Measurements from ENCODE around the gene KCNE3.
A peak's percentile ranks its signal among the peaks of the same experiment; 100 is the strongest.
"Not testable (repeated sequence)": the region's sequence is repeated elsewhere in the genome, so short reads cannot be mapped to it uniquely, and the experiment has no call there.

Gene KCNE3

GRCh38 chr11:74449369-74449931 lies 17.9 kb downstream of the KCNE3 start:
- DNase-seq: peak; percentile 63
- in situ Hi-C loops (cut with HindIII; ENCODE audit: low pct_ligation_motif_present, low pct_unique_long_range_greater_than_20kb, low sequenced_read_pairs): no loop called here

- in situ Hi-C loops (cut with HindIII; ENCODE audit: low pct_ligation_motif_present, low pct_unique_long_range_greater_than_20kb, low sequenced_read_pairs): no loop called here
- DNase-seq: no peak
Observed at GRCh38 chr11:74447720-74448119, 19.6 kb downstream of the KCNE3 start.

GRCh38 chr11:74446532-74446938 lies 20.8 kb downstream of the KCNE3 start:
- DNase-seq: no peak
- in situ Hi-C loops (cut with HindIII; ENCODE audit: low pct_ligation_motif_present, low pct_unique_long_range_greater_than_20kb, low sequenced_read_pairs): no loop called here

- no peak for DNase-seq
- in situ Hi-C loops (cut with HindIII; ENCODE audit: low pct_ligation_motif_present, low pct_unique_long_range_greater_than_20kb, low sequenced_read_pairs): no loop called here
Observed at GRCh38 chr11:74444173-74444826, 23.0 kb downstream of the KCNE3 start.

GRCh38 chr11:74443071-74443864 lies 24.1 kb downstream of the KCNE3 start:
- no peak for DNase-seq
- in situ Hi-C loops (cut with HindIII; ENCODE audit: low pct_ligation_motif_present, low pct_unique_long_range_greater_than_20kb, low sequenced_read_pairs): no loop called here

- in situ Hi-C loops (cut with HindIII; ENCODE audit: low pct_ligation_motif_present, low pct_unique_long_range_greater_than_20kb, low sequenced_read_pairs): no loop called here
- no peak for DNase-seq
Observed at GRCh38 chr11:74442636-74443035, 24.7 kb downstream of the KCNE3 start.

GRCh38 chr11:74438681-74439080 lies 28.7 kb downstream of the KCNE3 start:
- no peak for DNase-seq
- in situ Hi-C loops (cut with HindIII; ENCODE audit: low pct_ligation_motif_present, low pct_unique_long_range_greater_than_20kb, low sequenced_read_pairs): no loop called here

- in situ Hi-C loops (cut with HindIII; ENCODE audit: low pct_ligation_motif_present, low pct_unique_long_range_greater_than_20kb, low sequenced_read_pairs): no loop called here
- DNase-seq: no peak
Observed at GRCh38 chr11:74437441-74438042, 29.8 kb downstream of the KCNE3 start.

GRCh38 chr11:74434528-74434927 lies 32.8 kb downstream of the KCNE3 start:
- no peak for DNase-seq
- in situ Hi-C loops (cut with HindIII; ENCODE audit: low pct_ligation_motif_present, low pct_unique_long_range_greater_than_20kb, low sequenced_read_pairs): no loop called here

- in situ Hi-C loops (cut with HindIII; ENCODE audit: low pct_ligation_motif_present, low pct_unique_long_range_greater_than_20kb, low sequenced_read_pairs): no loop called here
- no peak for DNase-seq
Observed at GRCh38 chr11:74429205-74429604, 38.1 kb downstream of the KCNE3 start.

- no peak for DNase-seq
- in situ Hi-C loops (cut with HindIII; ENCODE audit: low pct_ligation_motif_present, low pct_unique_long_range_greater_than_20kb, low sequenced_read_pairs): no loop called here
Observed at GRCh38 chr11:74427384-74427886, 39.9 kb downstream of the KCNE3 start.

- DNase-seq: no peak
- in situ Hi-C loops (cut with HindIII; ENCODE audit: low pct_ligation_motif_present, low pct_unique_long_range_greater_than_20kb, low sequenced_read_pairs): no loop called here
Observed at GRCh38 chr11:74425100-74425499, 42.2 kb downstream of the KCNE3 start.

GRCh38 chr11:74418509-74418895 lies 48.8 kb downstream of the KCNE3 start:
- in situ Hi-C loops (cut with HindIII; ENCODE audit: low pct_ligation_motif_present, low pct_unique_long_range_greater_than_20kb, low sequenced_read_pairs): no loop called here

GRCh38 chr11:74417860-74418508 lies 49.4 kb downstream of the KCNE3 start:
- in situ Hi-C loops (cut with HindIII; ENCODE audit: low pct_ligation_motif_present, low pct_unique_long_range_greater_than_20kb, low sequenced_read_pairs): no loop called here
- DNase-seq: peak; percentile 3

More at GRCh38 chr11:74418509-74418895, 48.8 kb downstream of the KCNE3 start:
- peak; percentile 29 for DNase-seq

GRCh38 chr11:74417379-74417804 lies 50.0 kb downstream of the KCNE3 start:
- no peak for DNase-seq
- in situ Hi-C loops (cut with HindIII; ENCODE audit: low pct_ligation_motif_present, low pct_unique_long_range_greater_than_20kb, low sequenced_read_pairs): no loop called here

- in situ Hi-C loops (cut with HindIII; ENCODE audit: low pct_ligation_motif_present, low pct_unique_long_range_greater_than_20kb, low sequenced_read_pairs); DNase-seq: not testable (repeated sequence)
Observed at GRCh38 chr11:74416974-74417373, 50.4 kb downstream of the KCNE3 start.

GRCh38 chr11:74412733-74413359 lies 54.5 kb downstream of the KCNE3 start:
- in situ Hi-C loops (cut with HindIII; ENCODE audit: low pct_ligation_motif_present, low pct_unique_long_range_greater_than_20kb, low sequenced_read_pairs): no loop called here

GRCh38 chr11:74412321-74412720 lies 55.0 kb downstream of the KCNE3 start:
- no peak for DNase-seq
- in situ Hi-C loops (cut with HindIII; ENCODE audit: low pct_ligation_motif_present, low pct_unique_long_range_greater_than_20kb, low sequenced_read_pairs): no loop called here

More at GRCh38 chr11:74412733-74413359, 54.5 kb downstream of the KCNE3 start:
- DNase-seq: no peak
